Urothelium cell line (cell line): ENCODE measurements around the gene TRIM17.
"Not testable (repeated sequence)": the region's sequence is repeated elsewhere in the genome, so short reads cannot be mapped to it uniquely, and the experiment has no call there.

Experiments used
- DNase-seq: peaks from one replicate; pipeline ENCODE4 v3.0.0; 2011; ENCODE audit warnings: low spot score, mixed read lengths
- FAIRE-seq: peaks from 2 replicates; lab custom pipeline; 2011; peaks lifted over from hg19 to GRCh38; lab: Jason Lieb, UNC

The TRIM17 gene

GRCh38 chr1:228450200-228450599 lies 33.5 kb upstream of the TRIM17 start:
- no peak for DNase-seq
- no peak for FAIRE-seq

GRCh38 chr1:228448372-228448771 lies 31.7 kb upstream of the TRIM17 start:
- peak; percentile 85 for FAIRE-seq
- no peak for DNase-seq

GRCh38 chr1:228446852-228447251 lies 30.2 kb upstream of the TRIM17 start:
- DNase-seq (no peak), FAIRE-seq (no peak)

GRCh38 chr1:228445843-228446650 lies 29.4 kb upstream of the TRIM17 start:
- no peak for DNase-seq
- no peak for FAIRE-seq

GRCh38 chr1:228445490-228445842 lies 28.8 kb upstream of the TRIM17 start:
- DNase-seq (no peak), FAIRE-seq (no peak)

GRCh38 chr1:228443395-228443794 lies 26.7 kb upstream of the TRIM17 start:
- no peak for FAIRE-seq
- DNase-seq, result no peak

GRCh38 chr1:228440761-228441500 lies 24.3 kb upstream of the TRIM17 start:
- DNase-seq (no peak), FAIRE-seq (no peak)

- DNase-seq, result no peak
- FAIRE-seq, result no peak
Observed at GRCh38 chr1:228438266-228438665, 21.6 kb upstream of the TRIM17 start.

- FAIRE-seq (no peak), DNase-seq (no peak)
Observed at GRCh38 chr1:228437424-228437962, 20.8 kb upstream of the TRIM17 start.

GRCh38 chr1:228434689-228435088 lies 18.0 kb upstream of the TRIM17 start:
- FAIRE-seq, result no peak
- DNase-seq, result no peak

GRCh38 chr1:228433337-228434053 lies 16.8 kb upstream of the TRIM17 start:
- DNase-seq, FAIRE-seq: not testable (repeated sequence)

- no peak for DNase-seq
- no peak for FAIRE-seq
Observed at GRCh38 chr1:228430243-228430642, 13.6 kb upstream of the TRIM17 start.

- no peak for DNase-seq
- no peak for FAIRE-seq
Observed at GRCh38 chr1:228429698-228430097, 13.0 kb upstream of the TRIM17 start.

GRCh38 chr1:228429007-228429406 lies 12.3 kb upstream of the TRIM17 start:
- FAIRE-seq, result no peak
- DNase-seq, result no peak

- no peak for DNase-seq
- FAIRE-seq, result no peak
Observed at GRCh38 chr1:228428412-228428811, 11.8 kb upstream of the TRIM17 start.

- DNase-seq (no peak), FAIRE-seq (no peak)
Observed at GRCh38 chr1:228426518-228427175, 10.0 kb upstream of the TRIM17 start.

GRCh38 chr1:228424685-228425660 lies 8.3 kb upstream of the TRIM17 start:
- no peak for FAIRE-seq
- DNase-seq, result no peak

- no peak for DNase-seq
- no peak for FAIRE-seq
Observed at GRCh38 chr1:228423404-228424053, 6.9 kb upstream of the TRIM17 start.
